Body of pancreas (tissue), 4 donors: ENCODE measurements around the gene CYP2E1. TPM values are rescaled to one million over a fixed set of nuclear protein-coding genes. Genes with fewer than 3 reads are reported as not detected.

ENCODE experiments used
- ATAC-seq: fragments of 150-250 bp; one replicate; pipeline ENCODE4 v1.9.1; 2016
- DNase-seq, 4 donors: peaks; one replicate each; pipeline ENCODE4 v3.0.0-alpha.2; 2019
- H3K27ac ChIP-seq, 4 donors: fragments of 200-600 bp; sonication (generic); 1 replicate in 3 of 4; 2 replicates in 1 of 4; pipeline versions ENCODE4 v1.5.1 to v1.6.1; 2016 to 2019; ENCODE audit warnings: mild to moderate bottlenecking in 1 of 4, mixed read lengths in 1 of 4, moderate library complexity in 1 of 4
- H3K27me3 ChIP-seq, 2 donors: fragments of 200-600 bp; sonication (generic); one replicate each; pipeline ENCODE4 v1.6.0; 2016; ENCODE audit warnings: mild to moderate bottlenecking in 1 of 2
- H3K36me3 ChIP-seq, 2 donors: fragments of 200-600 bp; sonication (generic); replicated peaks in 1 of 2; 2 replicates each; pipeline ENCODE4 v1.5.1; 2016; ENCODE audit warnings: low read depth in 2 of 2; ENCODE audit not compliant: insufficient read depth in 1 of 2
- H3K4me1 ChIP-seq: fragments of 200-600 bp; sonication (generic); one replicate; pipeline ENCODE4 v1.6.0; 2016
- H3K4me3 ChIP-seq, 2 donors: fragments of 200-600 bp; sonication (generic); 1 replicate in 1 of 2; 2 replicates in 1 of 2; pipeline ENCODE4 v1.5.1; 2016 to 2019
- H3K9me3 ChIP-seq, 3 donors: fragments of 200-600 bp; sonication (generic); 1 replicate in 2 of 3; 2 replicates in 1 of 3; pipeline ENCODE4 v1.5.1; 2016
- CTCF ChIP-seq, 7 experiments: fragments of 450-650 bp in 4 of 7; fragments of 200-600 bp in 3 of 7; sonication (generic) in 3 of 7; IDR thresholded peaks; one replicate each; pipeline ENCODE4 v1.5.1; 2016 to 2019; ENCODE audit warnings: antibody characterized with exemption in 7 of 7
- POLR2A ChIP-seq, 3 donors: fragments of 450-650 bp; IDR thresholded peaks; one replicate each; pipeline ENCODE4 v1.6.1; 2016; ENCODE audit warnings: antibody characterized with exemption in 3 of 3, mild to moderate bottlenecking in 2 of 3
- WGBS, 2 donors: methylation state at CpG; one replicate each; pipeline ENCODE4 v1.1.5; 2017; 5-methylcytosine and 5-hydroxymethylcytosine counted together
- intact Hi-C: fragments of 100-400 bp; cut with DNase I; formaldehyde crosslinking; loops from one replicate; pipeline ENCODE4 v1.15.1; 2023
- total RNA-seq, 2 donors: library from RNA; depleted of rRNA; stranded (reverse); fragments of >200 nt; gene quantifications; one replicate each; pipeline ENCODE4 v1.1.0, GENCODE V29; 2016

CYP2E1 gene
- total RNA-seq, 2 donors from 2014 or later = 3.9 to 18.1 TPM

GRCh38 chr10:133559216-133559615 lies 32.1 kb downstream of the CYP2E1 start:
- Histone ChIP-seq H3K36me3 (no peaks in the 10 kb centered on the region), H3K4me3 (no peak overlapping the region), H3K4me1 (no peaks in the 10 kb centered on the region), H3K9me3 (no peaks in the 10 kb centered on the region), H3K27me3 (no peaks in the 10 kb centered on the region), H3K27ac (no peak overlapping the region)
- no peak for TF ChIP-seq CTCF (IDR thresholded peaks at IDR 0.05)
- TF ChIP-seq POLR2A (IDR thresholded peaks at IDR 0.05) = no peak
- no peak for ATAC-seq
- intact Hi-C loops = no loop called here
- 74 to 77% methylated on average over 8 to 11 of the region's 11 CpGs for WGBS, 2 donors
- no peak for DNase-seq

- intact Hi-C loops = no loop called here
- DNase-seq = no peak
- H3K4me1 ChIP-seq = no peaks in the 10 kb centered on the region
- H3K27ac ChIP-seq = peak overlapping the region in 1 of 4 donors; percentile 54
- WGBS, 2 donors = 67 to 82% methylated on average over 11 to 12 of the region's 12 CpGs
- H3K9me3 ChIP-seq = no peaks in the 10 kb centered on the region
- no peaks in the 10 kb centered on the region for H3K36me3 ChIP-seq
- H3K27me3 ChIP-seq = no peaks in the 10 kb centered on the region
- TF ChIP-seq POLR2A (IDR thresholded peaks at IDR 0.05) (no peak), CTCF (IDR thresholded peaks at IDR 0.05) (no peak)
- no peak overlapping the region for H3K4me3 ChIP-seq
- ATAC-seq = no peak
Observed at GRCh38 chr10:133564816-133565215, 37.7 kb downstream of the CYP2E1 start.

- TF ChIP-seq CTCF (IDR thresholded peaks at IDR 0.05) (peak in 2 of 7 experiments; percentile 27 to 59), POLR2A (IDR thresholded peaks at IDR 0.05) (peak in 1 of 3 donors; percentile 81)
- H3K9me3 ChIP-seq = no peaks in the 10 kb centered on the region
- peak within 1 kb of the TSS in 1 of 4 donors; percentile 54 for H3K27ac ChIP-seq
- WGBS, 2 donors = 54 to 61% methylated on average over 10 to 72 of the region's 77 CpGs
- H3K27me3 ChIP-seq = no peaks in the 10 kb centered on the region
- H3K4me1 ChIP-seq = no peaks in the 10 kb centered on the region
- H3K4me3 ChIP-seq = no peak within 1 kb of the TSS
- no peaks in the 10 kb centered on the region for H3K36me3 ChIP-seq
- ATAC-seq (peak; percentile 94), DNase-seq (peak in 3 of 4 donors; percentile 18 to 93 (median 32))
- intact Hi-C loops = no loop called here
Observed at GRCh38 chr10:133565441-133566294, 38.5 kb downstream of the CYP2E1 start, which contains the start of gene SYCE1. SYCE1 (minus strand) TSS chr10:133565583; CDS start chr10:133565529, 54 bp downstream.

- no peaks in the 10 kb centered on the region for H3K36me3 ChIP-seq
- H3K27ac ChIP-seq = no peak overlapping the region
- intact Hi-C loops = no loop called here
- no peak overlapping the region for H3K4me3 ChIP-seq
- H3K9me3 ChIP-seq = no peaks in the 10 kb centered on the region
- no peaks in the 10 kb centered on the region for H3K27me3 ChIP-seq
- no peak for DNase-seq
- WGBS, 2 donors = 71 to 78% methylated on average over 5 of the region's 5 CpGs
- TF ChIP-seq CTCF (IDR thresholded peaks at IDR 0.05) (no peak), POLR2A (IDR thresholded peaks at IDR 0.05) (no peak)
- no peaks in the 10 kb centered on the region for H3K4me1 ChIP-seq
- no peak for ATAC-seq
Observed at GRCh38 chr10:133567119-133567518, 40.0 kb downstream of the CYP2E1 start.
